Retinal pigment epithelial cell (primary cell): ENCODE measurements around the gene C7orf57.
"Not testable (repeated sequence)": the region's sequence is repeated elsewhere in the genome, so short reads cannot be mapped to it uniquely, and the experiment has no call there.

Source experiments
- DNase-seq: peaks from one replicate; pipeline ENCODE4 v3.0.0-alpha.2; 2010; ENCODE audit warnings: low read depth
- H3K4me3 ChIP-seq: 2 replicates; pipeline ENCODE4 v1.5.1; 2011; ENCODE audit warnings: mild to moderate bottlenecking, low read length, control low read depth, moderate library complexity
- TF ChIP-seq, protein P1 (sequence below): conservative IDR thresholded peaks from 2 replicates; pipeline ENCODE4 v1.5.1; 2011; ENCODE audit warnings: low read depth, low read length, control low read depth, inconsistent platforms

Gene C7orf57

GRCh38 chr7:47999413-47999812, 35.9 kb upstream of the C7orf57 start:
- DNase-seq = no peak
- no peak overlapping the region for H3K4me3 ChIP-seq
- TF ChIP-seq, protein P1, sequence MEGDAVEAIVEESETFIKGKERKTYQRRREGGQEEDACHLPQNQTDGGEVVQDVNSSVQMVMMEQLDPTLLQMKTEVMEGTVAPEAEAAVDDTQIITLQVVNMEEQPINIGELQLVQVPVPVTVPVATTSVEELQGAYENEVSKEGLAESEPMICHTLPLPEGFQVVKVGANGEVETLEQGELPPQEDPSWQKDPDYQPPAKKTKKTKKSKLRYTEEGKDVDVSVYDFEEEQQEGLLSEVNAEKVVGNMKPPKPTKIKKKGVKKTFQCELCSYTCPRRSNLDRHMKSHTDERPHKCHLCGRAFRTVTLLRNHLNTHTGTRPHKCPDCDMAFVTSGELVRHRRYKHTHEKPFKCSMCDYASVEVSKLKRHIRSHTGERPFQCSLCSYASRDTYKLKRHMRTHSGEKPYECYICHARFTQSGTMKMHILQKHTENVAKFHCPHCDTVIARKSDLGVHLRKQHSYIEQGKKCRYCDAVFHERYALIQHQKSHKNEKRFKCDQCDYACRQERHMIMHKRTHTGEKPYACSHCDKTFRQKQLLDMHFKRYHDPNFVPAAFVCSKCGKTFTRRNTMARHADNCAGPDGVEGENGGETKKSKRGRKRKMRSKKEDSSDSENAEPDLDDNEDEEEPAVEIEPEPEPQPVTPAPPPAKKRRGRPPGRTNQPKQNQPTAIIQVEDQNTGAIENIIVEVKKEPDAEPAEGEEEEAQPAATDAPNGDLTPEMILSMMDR = no peak

DNA sequence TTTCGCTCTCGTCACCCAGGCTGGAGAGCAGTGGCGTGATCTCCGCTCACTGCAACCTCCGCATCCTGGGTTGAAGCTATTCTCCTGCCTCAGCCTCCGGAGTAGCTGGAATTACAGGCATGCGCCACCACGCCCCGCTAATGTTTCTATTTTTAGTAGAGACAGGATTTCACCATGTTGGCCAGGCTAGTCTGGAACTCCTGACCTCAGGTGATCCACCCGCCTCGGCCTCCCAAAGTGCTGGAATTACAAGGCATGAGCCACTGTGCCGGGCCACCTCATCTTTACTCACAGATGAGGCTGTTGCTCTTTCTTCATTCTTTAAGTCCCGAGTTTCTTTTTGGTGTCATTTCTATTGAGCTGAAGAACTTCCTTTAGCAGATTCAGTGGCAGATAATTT, 35.2 kb upstream of the C7orf57 start:
- H3K4me3 ChIP-seq, DNase-seq: not testable (repeated sequence)

DNA sequence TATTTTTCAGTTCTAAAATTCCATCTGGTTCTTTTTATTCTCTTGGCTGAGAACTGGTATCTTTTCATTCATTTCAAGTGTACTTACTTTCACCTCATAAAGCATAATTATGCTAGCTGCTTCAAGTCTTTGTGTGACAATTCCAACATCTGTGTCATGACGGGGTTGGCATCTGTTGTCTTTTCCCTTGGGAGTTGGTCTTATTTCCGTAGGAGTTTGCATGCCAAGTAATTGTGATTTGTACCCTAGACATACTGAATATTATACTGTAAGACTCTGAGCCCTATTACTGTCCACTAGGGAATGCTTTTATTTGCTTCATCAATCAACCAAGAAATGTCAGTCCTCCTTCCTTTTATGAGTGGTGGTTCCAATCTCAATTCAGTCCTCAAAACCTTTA, 31.3 kb upstream of the C7orf57 start:
- H3K4me3 ChIP-seq = no peak overlapping the region
- TF ChIP-seq, protein P1 = no peak
- no peak for DNase-seq

DNA sequence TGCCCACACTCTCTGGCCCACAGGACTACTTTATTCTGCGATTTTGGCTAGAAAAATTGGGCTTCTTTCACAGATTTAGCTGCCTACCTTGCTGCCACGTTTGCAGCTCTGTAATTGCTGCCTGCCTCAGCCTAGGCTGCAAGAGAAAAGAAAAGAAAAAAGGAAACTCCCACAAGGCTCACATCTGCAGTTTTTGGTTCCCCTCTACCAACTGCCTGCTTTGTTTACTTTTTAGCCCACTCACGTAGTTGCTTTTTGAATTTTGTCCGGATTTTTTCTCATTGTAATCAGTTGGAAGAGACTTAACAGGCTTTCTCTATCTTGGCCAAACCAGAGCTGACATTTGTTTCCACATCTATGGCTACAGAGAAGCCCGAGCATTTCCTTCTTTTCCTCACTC, 30.7 kb upstream of the C7orf57 start:
- H3K4me3 ChIP-seq = no peak overlapping the region
- TF ChIP-seq, protein P1 = no peak
- no peak for DNase-seq

DNA sequence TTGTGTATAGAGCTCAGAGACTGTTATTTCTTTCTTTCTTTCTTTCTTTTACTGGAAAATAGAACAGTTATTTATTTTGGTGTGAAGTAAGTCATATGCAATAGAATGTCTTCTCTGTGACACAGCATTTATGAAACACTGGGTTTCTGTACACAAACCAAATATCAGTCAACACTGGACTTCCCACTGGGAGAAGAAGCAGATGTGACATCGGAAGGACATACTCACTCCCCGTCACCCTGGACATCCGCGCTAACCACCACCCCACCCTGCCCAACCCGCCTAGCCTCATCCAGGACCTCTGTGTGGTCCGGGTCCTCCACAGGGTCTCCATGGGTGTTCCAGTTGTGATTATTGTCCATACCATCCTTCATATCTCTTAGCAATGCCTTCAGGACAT, 28.5 kb upstream of the C7orf57 start:
- TF ChIP-seq, protein P1 = no peak
- no peak for DNase-seq
- H3K4me3 ChIP-seq = no peak overlapping the region

GRCh38 chr7:48009257-48009656, 26.1 kb upstream of the C7orf57 start:
- no peak overlapping the region for H3K4me3 ChIP-seq
- no peak for DNase-seq
- TF ChIP-seq, protein P1 = no peak

DNA sequence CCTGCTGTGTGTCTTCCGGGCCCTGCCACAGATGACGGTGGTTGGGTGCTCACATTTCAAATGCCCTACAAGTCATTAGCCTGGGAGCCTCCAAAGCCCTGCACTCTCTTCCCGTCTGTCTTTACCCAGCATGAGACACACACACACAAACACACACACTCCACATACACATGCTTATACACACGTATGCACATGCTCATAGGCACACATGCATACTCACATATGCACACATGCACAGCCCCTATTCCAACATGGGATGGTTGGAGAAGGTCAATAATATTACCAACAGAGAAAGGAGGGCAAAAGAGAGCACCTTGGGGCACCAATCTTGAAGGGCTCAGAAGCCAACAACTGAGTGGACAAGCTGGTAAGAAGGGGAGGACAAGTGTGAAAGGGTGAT, 25.4 kb upstream of the C7orf57 start:
- TF ChIP-seq, protein P1 = no peak
- DNase-seq = no peak

GRCh38 chr7:48011323-48011722, 24.0 kb upstream of the C7orf57 start:
- no peak overlapping the region for H3K4me3 ChIP-seq
- TF ChIP-seq, protein P1 = no peak
- no peak for DNase-seq

More for the DNA sequence above, 25.4 kb upstream of the C7orf57 start:
- H3K4me3 ChIP-seq = no peak overlapping the region
